ENCODE measurements around the gene PXDN.

The PXDN gene

GRCh38 chr2:1752751-1753150, 8.4 kb upstream of the PXDN start (continued):
- TF ChIP-seq BCL11A (tag by site-specific recombination; IDR thresholded peaks at IDR 0.05; ENCODE audit: low read depth) (no peak), OSR2 (tag by site-specific recombination; IDR thresholded peaks at IDR 0.05) (no peak), PATZ1 (tag by site-specific recombination; IDR thresholded peaks at IDR 0.05) (no peak), ZNF404 (tag by site-specific recombination; IDR thresholded peaks at IDR 0.05) (no peak), ZNF837 (tag by site-specific recombination; IDR thresholded peaks at IDR 0.05) (no peak), GLI2 (tag by site-specific recombination; IDR thresholded peaks at IDR 0.05; ENCODE audit: borderline replicate concordance, low read depth) (no peak), ZSCAN30 (tag by site-specific recombination; IDR thresholded peaks at IDR 0.05) (no peak), ZNF639 (tag by site-specific recombination; IDR thresholded peaks at IDR 0.05) (no peak), ZBTB20 (tag by site-specific recombination; IDR thresholded peaks at IDR 0.05) (no peak), ZNF169 (tag by site-specific recombination; IDR thresholded peaks at IDR 0.05) (no peak), YY1 (tag by site-specific recombination; IDR thresholded peaks at IDR 0.05) (no peak)

- POLR2A ChIA-PET: no interaction called here
These were observed 7.7 kb upstream of the PXDN start for GRCh38 chr2:1751767-1752725.

More at GRCh38 chr2:1751767-1752725, 7.7 kb upstream of the PXDN start:
- H3K4me1 ChIP-seq (ENCODE audit: control insufficient read depth, insufficient read depth, low read length): no peaks in the 10 kb centered on the region; the same call in 1 of the 2 replicates
- H3K27ac ChIP-seq (ENCODE audit: extremely low read depth, low read depth, low read length): no peak overlapping the region
- no peaks in the 10 kb centered on the region for H3K9me3 ChIP-seq (ENCODE audit: control insufficient read depth, insufficient read depth, low read depth, low read length)
- CTCF ChIA-PET: interaction anchor here (0.7 to 2.1 kb wide), 9 partner anchors 13 to 201 kb away, joined by 3 to 12 read pairs (median 6); no protein-coding TSS in a partner anchor
- no peaks in the 10 kb centered on the region for H3K36me3 ChIP-seq (ENCODE audit: control insufficient read depth in 2 of 2, insufficient read depth in 1 of 2, low read length in 2 of 2)
- TF ChIP-seq SP7 (tag by site-specific recombination; IDR thresholded peaks at IDR 0.05): no peak
- no peak for TF ChIP-seq ZNF2 (tag by site-specific recombination; IDR thresholded peaks at IDR 0.05)
- TF ChIP-seq TCF7L2 (IDR thresholded peaks at IDR 0.05; ENCODE audit: borderline replicate concordance, low read depth, low read length): no peak
- no peak for TF ChIP-seq ZSCAN5A (tag by site-specific recombination; IDR thresholded peaks at IDR 0.05)
- TF ChIP-seq ZNF621 (tag by site-specific recombination; IDR thresholded peaks at IDR 0.05): no peak
- TF ChIP-seq ZSCAN16 (tag by site-specific recombination; IDR thresholded peaks at IDR 0.05): no peak
- TF ChIP-seq ZNF391 (tag by site-specific recombination; IDR thresholded peaks at IDR 0.05; ENCODE audit: borderline replicate concordance, low read depth): no peak
- no peak for TF ChIP-seq REST (tag by site-specific recombination; IDR thresholded peaks at IDR 0.05)
- TF ChIP-seq KLF1 (tag by site-specific recombination; IDR thresholded peaks at IDR 0.05): no peak
- TF ChIP-seq MYNN (tag by site-specific recombination; IDR thresholded peaks at IDR 0.05; ENCODE audit: borderline replicate concordance): no peak
- TF ChIP-seq ZNF48 (tag by site-specific recombination; IDR thresholded peaks at IDR 0.05): no peak
- TF ChIP-seq TRIM28 (IDR thresholded peaks at IDR 0.05; ENCODE audit: borderline replicate concordance, low read length): no peak
- no peak for TF ChIP-seq ZBTB21 (tag by site-specific recombination; IDR thresholded peaks at IDR 0.05)
- no peak for TF ChIP-seq ZNF169 (tag by site-specific recombination; IDR thresholded peaks at IDR 0.05)
- TF ChIP-seq KLF10 (tag by site-specific recombination; IDR thresholded peaks at IDR 0.05): no peak
- no peak for TF ChIP-seq ZNF677 (tag by site-specific recombination; IDR thresholded peaks at IDR 0.05)
- TF ChIP-seq ZNF423 (tag by site-specific recombination; IDR thresholded peaks at IDR 0.05): no peak
- no peak overlapping the region for H3K4me3 ChIP-seq (ENCODE audit: low read depth, low read length)

Measured in HEK293 (cell line).